BJ (cell line): ENCODE data around the gene BRMS1. TPM values are rescaled to one million over a fixed set of nuclear protein-coding genes. Genes with fewer than 3 reads are reported as not detected.

Experiments
- CTCF ChIA-PET: fragments of 350-600 bp; formaldehyde crosslinking; extraction: SDS; loops from one replicate; lab custom pipeline; 2021; ENCODE audit warnings: antibody characterized with exemption, inconsistent platforms; lab: Yijun Ruan, JAX
- POLR2A ChIA-PET: fragments of 300-600 bp; sonication (Branson Sonifier 250); formaldehyde crosslinking; extraction: SDS; loops from one replicate; lab custom pipeline; 2021; ENCODE audit warnings: antibody characterized with exemption; lab: Charles Lee
- DNase-seq: peaks from one replicate; pipeline ENCODE4 v3.0.0-alpha.2; 2011; ENCODE audit warnings: low read depth
- H3K27me3 ChIP-seq: 2 replicates; pipeline ENCODE4 v1.6.0; 2011; ENCODE audit warnings: low read length; ENCODE audit not compliant: control insufficient read depth, insufficient read depth
- H3K36me3 ChIP-seq: 2 replicates; pipeline ENCODE4 v1.5.1; 2011; ENCODE audit warnings: low read length; ENCODE audit not compliant: control insufficient read depth, insufficient read depth
- H3K4me3 ChIP-seq: 2 replicates; pipeline ENCODE4 v1.5.1; 2011; ENCODE audit warnings: low read depth, mild to moderate bottlenecking, control low read depth, low read length
- polyA plus RNA-seq: library from polyadenylated mRNA; depleted of rRNA; stranded (reverse); fragments of >200 nt; gene quantifications from 2 replicates; pipeline ENCODE4 v1.2.3, GENCODE V29; 2011
- TF ChIP-seq, protein P1 (sequence below): IDR thresholded peaks from 2 replicates; pipeline ENCODE4 v1.5.1; 2011; ENCODE audit warnings: low read depth, mild to moderate bottlenecking, control low read depth, inconsistent platforms, low read length, moderate library complexity; ENCODE audit not compliant: insufficient read depth

The BRMS1 gene
- polyA plus RNA-seq, 1 experiment = 46.3 TPM

- CTCF ChIA-PET = interaction anchor here (1.5 to 11.3 kb wide), 7 partner anchors 9 to 71 kb away, joined by 3 to 201 read pairs (median 28); partner anchors contain the start of gene RIN1
- TF ChIP-seq, protein P1, sequence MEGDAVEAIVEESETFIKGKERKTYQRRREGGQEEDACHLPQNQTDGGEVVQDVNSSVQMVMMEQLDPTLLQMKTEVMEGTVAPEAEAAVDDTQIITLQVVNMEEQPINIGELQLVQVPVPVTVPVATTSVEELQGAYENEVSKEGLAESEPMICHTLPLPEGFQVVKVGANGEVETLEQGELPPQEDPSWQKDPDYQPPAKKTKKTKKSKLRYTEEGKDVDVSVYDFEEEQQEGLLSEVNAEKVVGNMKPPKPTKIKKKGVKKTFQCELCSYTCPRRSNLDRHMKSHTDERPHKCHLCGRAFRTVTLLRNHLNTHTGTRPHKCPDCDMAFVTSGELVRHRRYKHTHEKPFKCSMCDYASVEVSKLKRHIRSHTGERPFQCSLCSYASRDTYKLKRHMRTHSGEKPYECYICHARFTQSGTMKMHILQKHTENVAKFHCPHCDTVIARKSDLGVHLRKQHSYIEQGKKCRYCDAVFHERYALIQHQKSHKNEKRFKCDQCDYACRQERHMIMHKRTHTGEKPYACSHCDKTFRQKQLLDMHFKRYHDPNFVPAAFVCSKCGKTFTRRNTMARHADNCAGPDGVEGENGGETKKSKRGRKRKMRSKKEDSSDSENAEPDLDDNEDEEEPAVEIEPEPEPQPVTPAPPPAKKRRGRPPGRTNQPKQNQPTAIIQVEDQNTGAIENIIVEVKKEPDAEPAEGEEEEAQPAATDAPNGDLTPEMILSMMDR = no peak
- DNase-seq = no peak
- Histone ChIP-seq H3K4me3 (peak overlapping the region; percentile 69), H3K27me3 (no peaks in the 10 kb centered on the region), H3K36me3 (no peaks in the 10 kb centered on the region; the same call in 1 of the 2 replicates)
- POLR2A ChIA-PET = interaction anchor here (0.5 to 1.1 kb wide), 6 partner anchors 11 to 791 kb away, joined by 3 to 10 read pairs (median 4); partner anchors contain the start of genes RIN1, SCYL1 and YIF1A
Observed at GRCh38 chr11:66315921-66316811, 28.7 kb downstream of the BRMS1 start.

DNA sequence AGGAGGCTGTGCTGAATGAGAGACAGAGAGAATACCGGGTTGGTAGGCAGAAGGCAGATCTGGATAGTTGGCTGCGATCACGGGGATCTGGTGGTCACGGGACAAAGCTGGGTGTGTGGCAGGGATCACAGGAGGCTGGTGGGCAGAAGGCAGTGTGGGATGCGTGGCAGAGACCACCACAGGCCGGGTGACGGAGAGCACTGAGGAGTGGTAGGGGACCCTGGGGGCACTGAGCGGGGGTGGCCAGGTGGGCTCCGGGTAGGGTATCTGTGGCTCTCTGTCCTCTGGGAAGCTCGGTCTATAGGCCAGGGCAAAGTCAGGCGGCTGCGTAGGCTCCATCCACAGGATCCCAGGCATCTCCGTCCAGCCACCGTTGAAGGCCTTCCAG, 29.4 kb downstream of the BRMS1 start:
- POLR2A ChIA-PET = interaction anchor here (0.7 to 0.8 kb wide), 2 partner anchors 14 to 20 kb away, joined by 3 read pairs; partner anchors contain the start of gene RIN1
- peak overlapping the region; percentile 69 for H3K4me3 ChIP-seq
- no peak for DNase-seq
- no peaks in the 10 kb centered on the region; the same call in 1 of the 2 replicates for H3K36me3 ChIP-seq
- H3K27me3 ChIP-seq = no peaks in the 10 kb centered on the region
- CTCF ChIA-PET = interaction anchor here (1.5 to 11.3 kb wide), 4 partner anchors 10 to 72 kb away, joined by 3 to 201 read pairs (median 132); partner anchors contain the start of gene RIN1
- TF ChIP-seq, protein P1 = no peak

DNA sequence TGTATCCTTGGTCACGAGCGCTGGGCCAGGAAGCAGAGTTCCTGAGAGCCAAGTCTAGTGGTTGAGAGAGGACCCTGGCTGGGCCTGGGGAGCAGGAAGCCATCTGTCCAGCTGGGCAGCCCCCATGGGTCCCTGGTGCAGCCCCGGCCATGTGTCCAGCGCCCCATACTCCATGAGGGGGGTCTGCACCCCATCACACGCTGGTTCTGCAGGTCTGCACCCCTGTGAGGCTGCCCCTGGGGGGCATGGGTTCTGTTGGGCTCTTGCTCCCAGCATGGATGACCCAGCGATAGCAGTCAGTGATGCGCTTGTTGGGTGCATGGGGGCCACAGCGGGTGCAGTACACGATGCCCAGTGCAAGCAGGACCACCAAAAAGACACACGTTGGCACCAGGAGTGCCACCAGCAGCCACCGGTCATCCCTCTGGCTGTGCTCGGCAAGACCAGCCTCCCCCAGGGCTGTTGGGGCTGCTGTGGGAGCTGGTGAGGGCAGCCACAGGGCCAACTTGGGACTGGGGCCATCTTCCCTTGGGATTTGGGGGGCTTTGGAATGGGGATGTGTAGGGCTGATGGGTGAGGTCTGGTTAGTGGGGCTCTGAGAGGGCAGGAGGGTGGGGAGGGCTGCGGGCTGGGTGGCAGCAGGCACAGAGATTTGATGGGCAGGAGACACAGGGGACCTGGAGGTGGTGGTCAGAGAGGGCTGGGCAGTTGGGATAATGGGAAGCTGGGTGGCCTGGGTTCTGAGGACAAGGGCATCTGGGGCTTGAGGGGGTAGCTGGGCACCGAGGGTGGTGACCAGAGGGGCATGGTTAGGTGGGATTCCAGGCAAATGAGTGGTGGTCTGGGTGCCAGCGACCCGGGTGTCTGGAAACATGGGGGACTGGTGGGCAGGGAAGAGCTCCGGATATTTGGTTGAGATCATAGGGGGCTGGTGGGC, 30.1 kb downstream of the BRMS1 start:
- no peaks in the 10 kb centered on the region for H3K27me3 ChIP-seq
- ChIA-PET CTCF (interaction anchor here (1.5 to 11.3 kb wide), 4 partner anchors 11 to 73 kb away, joined by 3 to 201 read pairs (median 132); partner anchors contain the start of gene RIN1), POLR2A (interaction anchor here (0.7 to 3.8 kb wide), 4 partner anchors 14 to 96 kb away, joined by 3 to 34 read pairs (median 4); partner anchors contain the start of gene RIN1)
- no peaks in the 10 kb centered on the region; the same call in 1 of the 2 replicates for H3K36me3 ChIP-seq
- no peak for DNase-seq
- TF ChIP-seq, protein P1 = no peak
- peak overlapping the region; percentile 69 for H3K4me3 ChIP-seq

DNA sequence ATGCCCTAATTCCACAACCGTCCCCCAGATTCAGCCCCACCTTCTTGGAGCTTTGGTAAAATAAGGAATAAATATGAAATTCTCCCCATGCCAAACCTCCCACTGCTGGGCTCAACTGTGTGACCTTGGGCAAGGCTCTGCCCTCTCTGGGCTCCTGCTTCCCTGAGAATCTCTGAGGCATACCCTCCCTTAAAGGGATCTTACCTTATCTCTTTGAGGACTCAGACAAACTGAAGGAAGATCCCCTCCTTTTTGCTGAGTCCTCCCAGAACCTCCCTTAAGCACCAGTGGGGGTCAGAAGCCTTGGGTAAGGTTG, 30.8 kb downstream of the BRMS1 start:
- TF ChIP-seq, protein P1 = no peak
- CTCF ChIA-PET = interaction anchor here (2.4 to 11.3 kb wide), 5 partner anchors 11 to 94 kb away, joined by 9 to 201 read pairs (median 81); partner anchors contain the start of genes BRMS1 and RIN1
- no peak for DNase-seq
- peak overlapping the region; percentile 69 for H3K4me3 ChIP-seq
- no peaks in the 10 kb centered on the region; the same call in 1 of the 2 replicates for H3K36me3 ChIP-seq
- POLR2A ChIA-PET = interaction anchor here (0.7 to 3.8 kb wide), 4 partner anchors 21 to 97 kb away, joined by 3 to 34 read pairs (median 11); partner anchors contain the start of genes RIN1 and YIF1A
- H3K27me3 ChIP-seq = no peaks in the 10 kb centered on the region
